ENCODE data around the gene LAMA3.

LAMA3 gene

GRCh38 chr18:23958036-23958435, 268.8 kb downstream of the LAMA3 start (continued):
- TF ChIP-seq, protein P1, sequence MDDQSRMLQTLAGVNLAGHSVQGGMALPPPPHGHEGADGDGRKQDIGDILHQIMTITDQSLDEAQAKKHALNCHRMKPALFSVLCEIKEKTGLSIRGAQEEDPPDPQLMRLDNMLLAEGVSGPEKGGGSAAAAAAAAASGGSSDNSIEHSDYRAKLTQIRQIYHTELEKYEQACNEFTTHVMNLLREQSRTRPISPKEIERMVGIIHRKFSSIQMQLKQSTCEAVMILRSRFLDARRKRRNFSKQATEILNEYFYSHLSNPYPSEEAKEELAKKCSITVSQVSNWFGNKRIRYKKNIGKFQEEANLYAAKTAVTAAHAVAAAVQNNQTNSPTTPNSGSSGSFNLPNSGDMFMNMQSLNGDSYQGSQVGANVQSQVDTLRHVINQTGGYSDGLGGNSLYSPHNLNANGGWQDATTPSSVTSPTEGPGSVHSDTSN (CRISPR knock-in tag; IDR thresholded peaks at IDR 0.05): no peak
- TF ChIP-seq SP3 (tag by site-specific recombination; IDR thresholded peaks at IDR 0.05) (no peak), PRDM6 (tag by site-specific recombination; IDR thresholded peaks at IDR 0.05) (no peak), ZNF404 (tag by site-specific recombination; IDR thresholded peaks at IDR 0.05) (no peak), ZNF350 (tag by site-specific recombination; IDR thresholded peaks at IDR 0.05) (no peak), ZNF311 (tag by site-specific recombination; IDR thresholded peaks at IDR 0.05; ENCODE audit: borderline replicate concordance) (no peak), ZNF175 (tag by site-specific recombination; IDR thresholded peaks at IDR 0.05) (no peak)
- TF ChIP-seq, protein P2, sequence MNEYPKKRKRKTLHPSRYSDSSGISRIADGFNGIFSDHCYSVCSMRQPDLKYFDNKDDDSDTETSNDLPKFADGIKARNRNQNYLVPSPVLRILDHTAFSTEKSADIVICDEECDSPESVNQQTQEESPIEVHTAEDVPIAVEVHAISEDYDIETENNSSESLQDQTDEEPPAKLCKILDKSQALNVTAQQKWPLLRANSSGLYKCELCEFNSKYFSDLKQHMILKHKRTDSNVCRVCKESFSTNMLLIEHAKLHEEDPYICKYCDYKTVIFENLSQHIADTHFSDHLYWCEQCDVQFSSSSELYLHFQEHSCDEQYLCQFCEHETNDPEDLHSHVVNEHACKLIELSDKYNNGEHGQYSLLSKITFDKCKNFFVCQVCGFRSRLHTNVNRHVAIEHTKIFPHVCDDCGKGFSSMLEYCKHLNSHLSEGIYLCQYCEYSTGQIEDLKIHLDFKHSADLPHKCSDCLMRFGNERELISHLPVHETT (tag by site-specific recombination; IDR thresholded peaks at IDR 0.05): no peak

- no peak overlapping the region for H3K27ac ChIP-seq (ENCODE audit: extremely low read depth, low read depth, low read length)
- H3K9me3 ChIP-seq (ENCODE audit: control insufficient read depth, insufficient read depth, low read depth, low read length): no peaks in the 10 kb centered on the region
- no peaks in the 10 kb centered on the region for H3K4me1 ChIP-seq (ENCODE audit: control insufficient read depth, insufficient read depth, low read length)
- H3K36me3 ChIP-seq (ENCODE audit: control insufficient read depth in 2 of 2, insufficient read depth in 1 of 2, low read length in 2 of 2): no peaks in the 10 kb centered on the region
- CTCF ChIA-PET: interaction anchor here (0.6 kb wide), 2 partner anchors 132 to 1170 kb away, joined by 3 read pairs; no protein-coding TSS in a partner anchor
- POLR2A ChIA-PET: no interaction called here
- TF ChIP-seq ZNF394 (tag by site-specific recombination; IDR thresholded peaks at IDR 0.05; ENCODE audit: borderline replicate concordance) (no peak), BCL11A (tag by site-specific recombination; IDR thresholded peaks at IDR 0.05; ENCODE audit: low read depth) (no peak), ZNF155 (tag by site-specific recombination; IDR thresholded peaks at IDR 0.05) (no peak), ZNF223 (tag by site-specific recombination; IDR thresholded peaks at IDR 0.05) (no peak), ZNF555 (tag by site-specific recombination; conservative IDR thresholded peaks at IDR 0.05) (no peak), KLF7 (tag by site-specific recombination; IDR thresholded peaks at IDR 0.05; ENCODE audit: borderline replicate concordance) (no peak), ZIC2 (tag by site-specific recombination; IDR thresholded peaks at IDR 0.05) (no peak), ZNF610 (tag by site-specific recombination; IDR thresholded peaks at IDR 0.05; ENCODE audit: borderline replicate concordance) (no peak), HOXC10 (CRISPR knock-in tag; IDR thresholded peaks at IDR 0.05) (no peak), ZNF335 (tag by site-specific recombination; conservative IDR thresholded peaks at IDR 0.05) (no peak), ZNF549 (tag by site-specific recombination; IDR thresholded peaks at IDR 0.05) (no peak), ZNF560 (tag by site-specific recombination; IDR thresholded peaks at IDR 0.05; ENCODE audit: borderline replicate concordance) (no peak), EGR2 (tag by site-specific recombination; IDR thresholded peaks at IDR 0.05; ENCODE audit: low read depth) (no peak)
- TF ChIP-seq, protein P3, sequence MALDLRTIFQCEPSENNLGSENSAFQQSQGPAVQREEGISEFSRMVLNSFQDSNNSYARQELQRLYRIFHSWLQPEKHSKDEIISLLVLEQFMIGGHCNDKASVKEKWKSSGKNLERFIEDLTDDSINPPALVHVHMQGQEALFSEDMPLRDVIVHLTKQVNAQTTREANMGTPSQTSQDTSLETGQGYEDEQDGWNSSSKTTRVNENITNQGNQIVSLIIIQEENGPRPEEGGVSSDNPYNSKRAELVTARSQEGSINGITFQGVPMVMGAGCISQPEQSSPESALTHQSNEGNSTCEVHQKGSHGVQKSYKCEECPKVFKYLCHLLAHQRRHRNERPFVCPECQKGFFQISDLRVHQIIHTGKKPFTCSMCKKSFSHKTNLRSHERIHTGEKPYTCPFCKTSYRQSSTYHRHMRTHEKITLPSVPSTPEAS (tag by site-specific recombination; IDR thresholded peaks at IDR 0.05): no peak
- TF ChIP-seq, protein P4, sequence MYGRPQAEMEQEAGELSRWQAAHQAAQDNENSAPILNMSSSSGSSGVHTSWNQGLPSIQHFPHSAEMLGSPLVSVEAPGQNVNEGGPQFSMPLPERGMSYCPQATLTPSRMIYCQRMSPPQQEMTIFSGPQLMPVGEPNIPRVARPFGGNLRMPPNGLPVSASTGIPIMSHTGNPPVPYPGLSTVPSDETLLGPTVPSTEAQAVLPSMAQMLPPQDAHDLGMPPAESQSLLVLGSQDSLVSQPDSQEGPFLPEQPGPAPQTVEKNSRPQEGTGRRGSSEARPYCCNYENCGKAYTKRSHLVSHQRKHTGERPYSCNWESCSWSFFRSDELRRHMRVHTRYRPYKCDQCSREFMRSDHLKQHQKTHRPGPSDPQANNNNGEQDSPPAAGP (tag by site-specific recombination; IDR thresholded peaks at IDR 0.05): no peak
- H3K4me3 ChIP-seq (ENCODE audit: low read depth, low read length): no peak overlapping the region
These were observed 274.4 kb downstream of the LAMA3 start for GRCh38 chr18:23963443-23964165.
